ENCODE results near the gene EPHA10. TPM values are rescaled to one million over a fixed set of nuclear protein-coding genes. Genes with fewer than 3 reads are reported as not detected.

EPHA10 gene
- total and polyA plus RNA-seq, 2 donors, result 0.14 to 0.32 TPM

- WGBS, result 94% methylated on average over 3 of the region's 3 CpGs
- Histone ChIP-seq H3K9me3 (ENCODE audit: control insufficient read depth in 2 of 2, insufficient read depth in 1 of 2, low read length in 1 of 2) (no peaks in the 10 kb centered on the region), H3K4me3 (ENCODE audit: low read length in 2 of 2) (no peak overlapping the region), H3K36me3 (ENCODE audit: control insufficient read depth in 2 of 2, insufficient read depth in 2 of 2, low read length in 1 of 2) (peaks cover 84 to 90% of the 10 kb centered on the region in 2 donors), H3K27me3 (ENCODE audit: control insufficient read depth in 2 of 2, insufficient read depth in 1 of 2, low read length in 1 of 2) (no peaks in the 10 kb centered on the region), H3K4me1 (ENCODE audit: control insufficient read depth in 2 of 2, insufficient read depth in 2 of 2, low read length in 2 of 2) (no peaks in the 10 kb centered on the region), H3K27ac (ENCODE audit: low read depth in 1 of 2, low read length in 1 of 2) (no peak overlapping the region)
- DNase-seq (ENCODE audit: low read depth in 6 of 9, low spot score in 9 of 9), result no peak
These were observed 60.0 kb downstream of the EPHA10 start for GRCh38 chr1:37704966-37705365.

- 99% methylated on average over 14 of the region's 14 CpGs for WGBS
- Histone ChIP-seq H3K27ac (ENCODE audit: low read depth in 1 of 2, low read length in 1 of 2) (no peak overlapping the region), H3K36me3 (ENCODE audit: control insufficient read depth in 2 of 2, insufficient read depth in 2 of 2, low read length in 1 of 2) (peaks cover 75 to 82% of the 10 kb centered on the region in 2 donors), H3K4me1 (ENCODE audit: control insufficient read depth in 2 of 2, insufficient read depth in 2 of 2, low read length in 2 of 2) (no peaks in the 10 kb centered on the region), H3K27me3 (ENCODE audit: control insufficient read depth in 2 of 2, insufficient read depth in 1 of 2, low read length in 1 of 2) (no peaks in the 10 kb centered on the region), H3K4me3 (ENCODE audit: low read length in 2 of 2) (no peak overlapping the region), H3K9me3 (ENCODE audit: control insufficient read depth in 2 of 2, insufficient read depth in 1 of 2, low read length in 1 of 2) (no peaks in the 10 kb centered on the region)
- DNase-seq (ENCODE audit: low read depth in 6 of 9, low spot score in 9 of 9), result no peak
These were observed 61.9 kb downstream of the EPHA10 start for GRCh38 chr1:37703061-37703460.

GRCh38 chr1:37701051-37701450 is 63.9 kb downstream of the EPHA10 start:
- H3K27me3 ChIP-seq (ENCODE audit: control insufficient read depth in 2 of 2, insufficient read depth in 1 of 2, low read length in 1 of 2), result no peaks in the 10 kb centered on the region
- DNase-seq (ENCODE audit: low read depth in 6 of 9, low spot score in 9 of 9), result no peak
- WGBS, result 94% methylated on average over 2 of the region's 2 CpGs

GRCh38 chr1:37699147-37699546 is 65.8 kb downstream of the EPHA10 start:
- H3K4me1 ChIP-seq (ENCODE audit: control insufficient read depth in 2 of 2, insufficient read depth in 2 of 2, low read length in 2 of 2), result no peaks in the 10 kb centered on the region
- no peak for DNase-seq (ENCODE audit: low read depth in 6 of 9, low spot score in 9 of 9)
- H3K27ac ChIP-seq (ENCODE audit: low read depth in 1 of 2, low read length in 1 of 2), result no peak overlapping the region
- H3K9me3 ChIP-seq (ENCODE audit: control insufficient read depth in 2 of 2, insufficient read depth in 1 of 2, low read length in 1 of 2), result no peaks in the 10 kb centered on the region
- 98% methylated on average over 7 of the region's 7 CpGs for WGBS
- H3K36me3 ChIP-seq (ENCODE audit: control insufficient read depth in 2 of 2, insufficient read depth in 2 of 2, low read length in 1 of 2), result peaks cover 68 to 78% of the 10 kb centered on the region in 2 donors
- no peak overlapping the region for H3K4me3 ChIP-seq (ENCODE audit: low read length in 2 of 2)
- no peaks in the 10 kb centered on the region for H3K27me3 ChIP-seq (ENCODE audit: control insufficient read depth in 2 of 2, insufficient read depth in 1 of 2, low read length in 1 of 2)

More at GRCh38 chr1:37701051-37701450, 63.9 kb downstream of the EPHA10 start:
- H3K4me1 ChIP-seq (ENCODE audit: control insufficient read depth in 2 of 2, insufficient read depth in 2 of 2, low read length in 2 of 2), result no peaks in the 10 kb centered on the region
- peaks cover 69 to 82% of the 10 kb centered on the region in 2 donors for H3K36me3 ChIP-seq (ENCODE audit: control insufficient read depth in 2 of 2, insufficient read depth in 2 of 2, low read length in 1 of 2)
- H3K9me3 ChIP-seq (ENCODE audit: control insufficient read depth in 2 of 2, insufficient read depth in 1 of 2, low read length in 1 of 2), result no peaks in the 10 kb centered on the region
- no peak overlapping the region for H3K4me3 ChIP-seq (ENCODE audit: low read length in 2 of 2)
- no peak overlapping the region for H3K27ac ChIP-seq (ENCODE audit: low read depth in 1 of 2, low read length in 1 of 2)

GRCh38 chr1:37697737-37698136 is 67.2 kb downstream of the EPHA10 start:
- Histone ChIP-seq H3K9me3 (ENCODE audit: control insufficient read depth in 2 of 2, insufficient read depth in 1 of 2, low read length in 1 of 2) (no peaks in the 10 kb centered on the region), H3K36me3 (ENCODE audit: control insufficient read depth in 2 of 2, insufficient read depth in 2 of 2, low read length in 1 of 2) (peaks cover 55 to 68% of the 10 kb centered on the region in 2 donors), H3K27ac (ENCODE audit: low read depth in 1 of 2, low read length in 1 of 2) (no peak overlapping the region), H3K4me1 (ENCODE audit: control insufficient read depth in 2 of 2, insufficient read depth in 2 of 2, low read length in 2 of 2) (peaks cover 3 to 6% of the 10 kb centered on the region in 2 donors), H3K27me3 (ENCODE audit: control insufficient read depth in 2 of 2, insufficient read depth in 1 of 2, low read length in 1 of 2) (no peaks in the 10 kb centered on the region), H3K4me3 (ENCODE audit: low read length in 2 of 2) (no peak overlapping the region)
- WGBS, result 97% methylated on average over 2 of the region's 2 CpGs
- DNase-seq (ENCODE audit: low read depth in 6 of 9, low spot score in 9 of 9), result no peak

GRCh38 chr1:37697090-37697489 is 67.8 kb downstream of the EPHA10 start:
- WGBS, result 97% methylated on average over 2 of the region's 2 CpGs
- Histone ChIP-seq H3K4me3 (ENCODE audit: low read length in 2 of 2) (no peak overlapping the region), H3K27ac (ENCODE audit: low read depth in 1 of 2, low read length in 1 of 2) (no peak overlapping the region), H3K9me3 (ENCODE audit: control insufficient read depth in 2 of 2, insufficient read depth in 1 of 2, low read length in 1 of 2) (no peaks in the 10 kb centered on the region), H3K36me3 (ENCODE audit: control insufficient read depth in 2 of 2, insufficient read depth in 2 of 2, low read length in 1 of 2) (peaks cover 49 to 64% of the 10 kb centered on the region in 2 donors), H3K27me3 (ENCODE audit: control insufficient read depth in 2 of 2, insufficient read depth in 1 of 2, low read length in 1 of 2) (no peaks in the 10 kb centered on the region), H3K4me1 (ENCODE audit: control insufficient read depth in 2 of 2, insufficient read depth in 2 of 2, low read length in 2 of 2) (peaks cover 4 to 8% of the 10 kb centered on the region in 2 donors)
- DNase-seq (ENCODE audit: low read depth in 6 of 9, low spot score in 9 of 9), result no peak

GRCh38 chr1:37692834-37693175 is 72.1 kb downstream of the EPHA10 start:
- Histone ChIP-seq H3K4me1 (ENCODE audit: control insufficient read depth in 2 of 2, insufficient read depth in 2 of 2, low read length in 2 of 2) (peaks cover 20 to 29% of the 10 kb centered on the region in 2 donors), H3K27ac (ENCODE audit: low read depth in 1 of 2, low read length in 1 of 2) (peak overlapping the region in 1 of 2 donors; percentile 84), H3K27me3 (ENCODE audit: control insufficient read depth in 2 of 2, insufficient read depth in 1 of 2, low read length in 1 of 2) (no peaks in the 10 kb centered on the region), H3K36me3 (ENCODE audit: control insufficient read depth in 2 of 2, insufficient read depth in 2 of 2, low read length in 1 of 2) (peaks cover 26 to 29% of the 10 kb centered on the region in 2 donors), H3K9me3 (ENCODE audit: control insufficient read depth in 2 of 2, insufficient read depth in 1 of 2, low read length in 1 of 2) (no peaks in the 10 kb centered on the region), H3K4me3 (ENCODE audit: low read length in 2 of 2) (peak overlapping the region; percentile 81 to 87)
- 4% methylated on average over 16 of the region's 16 CpGs for WGBS
- DNase-seq (ENCODE audit: low read depth in 6 of 9, low spot score in 9 of 9), result peak in 1 of 9 donors; percentile 8

- no peaks in the 10 kb centered on the region for H3K9me3 ChIP-seq (ENCODE audit: control insufficient read depth in 2 of 2, insufficient read depth in 1 of 2, low read length in 1 of 2)
- peak; percentile 93 to 99 (median 97) for DNase-seq (ENCODE audit: low read depth in 6 of 9, low spot score in 9 of 9)
- peak within 1 kb of the TSS; percentile 81 to 87 for H3K4me3 ChIP-seq (ENCODE audit: low read length in 2 of 2)
- H3K4me1 ChIP-seq (ENCODE audit: control insufficient read depth in 2 of 2, insufficient read depth in 2 of 2, low read length in 2 of 2), result peaks cover 20 to 29% of the 10 kb centered on the region in 2 donors
- H3K36me3 ChIP-seq (ENCODE audit: control insufficient read depth in 2 of 2, insufficient read depth in 2 of 2, low read length in 1 of 2), result peaks cover 25 to 28% of the 10 kb centered on the region in 2 donors
- H3K27ac ChIP-seq (ENCODE audit: low read depth in 1 of 2, low read length in 1 of 2), result peak within 1 kb of the TSS; percentile 64 to 84
- WGBS, result under 1% methylated on average over 54 of the region's 54 CpGs
- no peaks in the 10 kb centered on the region for H3K27me3 ChIP-seq (ENCODE audit: control insufficient read depth in 2 of 2, insufficient read depth in 1 of 2, low read length in 1 of 2)
These were observed 72.7 kb downstream of the EPHA10 start, which contains the start of gene CDCA8 for GRCh38 chr1:37692078-37692833. Gene CDCA8, plus strand, starts transcription at chr1:37692516. Its CDS starts 175 bp downstream, at chr1:37692691.

- Histone ChIP-seq H3K36me3 (ENCODE audit: control insufficient read depth in 2 of 2, insufficient read depth in 2 of 2, low read length in 1 of 2) (peaks cover 25% of the 10 kb centered on the region in 2 donors), H3K27ac (ENCODE audit: low read depth in 1 of 2, low read length in 1 of 2) (peak overlapping the region; percentile 40 to 64), H3K27me3 (ENCODE audit: control insufficient read depth in 2 of 2, insufficient read depth in 1 of 2, low read length in 1 of 2) (no peaks in the 10 kb centered on the region), H3K4me1 (ENCODE audit: control insufficient read depth in 2 of 2, insufficient read depth in 2 of 2, low read length in 2 of 2) (peaks cover 20 to 29% of the 10 kb centered on the region in 2 donors), H3K4me3 (ENCODE audit: low read length in 2 of 2) (peak overlapping the region; percentile 81 to 87), H3K9me3 (ENCODE audit: control insufficient read depth in 2 of 2, insufficient read depth in 1 of 2, low read length in 1 of 2) (no peaks in the 10 kb centered on the region)
- whole genome bisulfite sequencing, result 4% methylated on average over 45 of the region's 45 CpGs
- DNase-seq (ENCODE audit: low read depth in 6 of 9, low spot score in 9 of 9), result peak in 2 of 9 donors; percentile 21 to 30
These were observed 73.3 kb downstream of the EPHA10 start for GRCh38 chr1:37691497-37692077.

Data from thymus (tissue), 11 donors.